Limb (tissue), 2 donors: Measurements from ENCODE around the gene AXL.

Experiments
- DNase-seq, 2 donors: peaks; one replicate each; pipeline ENCODE4 v3.0.0-alpha.2; 2016; ENCODE audit errors: extremely low spot score in 2 of 2

AXL gene

DNA sequence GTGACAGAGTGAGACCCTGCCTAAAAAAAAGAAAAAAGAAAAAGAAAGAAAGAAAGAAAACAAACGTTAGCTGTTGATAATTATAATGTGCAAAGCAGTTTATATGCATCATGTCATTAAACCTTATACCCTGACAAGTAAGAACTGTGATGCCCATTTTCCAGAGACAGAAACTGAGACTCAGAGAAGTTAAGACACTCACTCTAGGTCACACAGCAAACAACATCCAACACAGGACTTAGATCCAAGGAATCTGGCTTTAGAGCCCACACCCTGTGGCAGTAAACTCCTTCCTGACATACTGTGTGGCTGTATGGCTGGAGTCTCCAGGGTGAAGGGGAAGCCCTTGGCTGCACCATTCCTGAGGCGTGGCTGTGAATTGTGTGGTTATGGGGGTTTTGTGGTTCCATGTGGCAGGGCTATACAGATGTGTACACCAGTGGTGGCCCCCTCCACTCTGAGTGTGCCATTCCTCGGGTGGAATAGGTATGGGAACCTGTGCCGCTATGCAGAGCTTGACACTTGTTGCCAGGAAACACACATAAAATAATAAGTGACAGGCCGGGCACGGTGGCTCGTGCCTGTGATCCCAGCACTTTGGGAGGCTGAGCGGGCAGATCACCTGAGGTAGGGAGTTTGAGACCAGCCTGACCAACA, 15.6 kb downstream of the AXL start:
- DNase-seq: no peak

DNA sequence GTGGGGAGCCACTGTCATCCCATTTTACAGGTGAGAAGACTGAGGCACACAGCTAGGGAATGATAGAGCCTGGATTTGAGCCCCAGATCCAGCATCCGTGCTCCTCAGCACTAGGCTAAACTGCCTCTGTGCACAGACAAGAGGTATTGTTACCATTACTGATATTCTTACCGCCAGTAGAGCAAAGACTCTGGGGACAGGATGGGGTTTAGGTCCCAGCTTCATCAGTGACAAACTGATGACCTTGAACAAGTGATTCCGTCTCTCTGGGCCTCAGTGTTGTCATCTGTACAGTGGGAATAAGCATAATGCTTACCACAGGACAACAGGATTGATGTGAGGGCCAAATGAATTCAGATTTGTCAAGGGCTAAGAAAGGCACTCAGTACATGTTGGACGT, 16.5 kb downstream of the AXL start:
- DNase-seq: no peak

DNA sequence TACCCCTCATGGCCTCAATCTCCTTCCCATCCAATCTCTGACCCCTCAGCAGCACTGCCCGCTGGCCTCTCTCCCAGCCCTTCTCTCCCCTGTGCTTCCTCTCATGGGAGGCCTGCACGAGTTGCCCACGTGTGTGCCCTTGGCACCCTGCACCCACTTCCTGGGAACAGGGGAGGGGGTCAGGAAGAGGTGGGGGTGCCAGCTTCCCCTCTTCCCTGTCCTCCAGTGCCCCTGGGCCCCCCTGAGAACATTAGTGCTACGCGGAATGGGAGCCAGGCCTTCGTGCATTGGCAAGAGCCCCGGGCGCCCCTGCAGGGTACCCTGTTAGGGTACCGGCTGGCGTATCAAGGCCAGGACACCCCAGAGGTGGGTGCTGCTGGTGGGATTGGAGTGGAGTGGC, 19.2 kb downstream of the AXL start:
- DNase-seq: no peak

DNA sequence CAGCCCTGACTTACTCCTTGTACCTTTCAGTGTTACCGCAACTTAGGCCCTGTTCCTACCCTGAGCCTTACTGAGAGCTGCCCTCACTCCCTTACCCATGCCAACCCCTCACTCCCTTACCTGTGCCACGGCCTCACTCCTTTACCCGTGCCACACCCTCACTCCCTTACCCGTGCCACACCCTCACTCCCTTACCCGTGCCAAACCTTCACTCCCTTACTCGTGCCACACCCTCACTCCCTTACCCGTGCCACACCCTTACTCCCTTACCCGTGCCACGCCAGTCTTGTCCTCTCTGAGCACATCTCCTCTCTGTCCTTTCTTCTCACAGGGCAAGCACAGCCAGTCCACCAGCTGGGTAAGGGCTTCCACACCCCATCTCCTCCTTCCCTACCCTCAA, 20.3 kb downstream of the AXL start:
- DNase-seq: no peak

DNA sequence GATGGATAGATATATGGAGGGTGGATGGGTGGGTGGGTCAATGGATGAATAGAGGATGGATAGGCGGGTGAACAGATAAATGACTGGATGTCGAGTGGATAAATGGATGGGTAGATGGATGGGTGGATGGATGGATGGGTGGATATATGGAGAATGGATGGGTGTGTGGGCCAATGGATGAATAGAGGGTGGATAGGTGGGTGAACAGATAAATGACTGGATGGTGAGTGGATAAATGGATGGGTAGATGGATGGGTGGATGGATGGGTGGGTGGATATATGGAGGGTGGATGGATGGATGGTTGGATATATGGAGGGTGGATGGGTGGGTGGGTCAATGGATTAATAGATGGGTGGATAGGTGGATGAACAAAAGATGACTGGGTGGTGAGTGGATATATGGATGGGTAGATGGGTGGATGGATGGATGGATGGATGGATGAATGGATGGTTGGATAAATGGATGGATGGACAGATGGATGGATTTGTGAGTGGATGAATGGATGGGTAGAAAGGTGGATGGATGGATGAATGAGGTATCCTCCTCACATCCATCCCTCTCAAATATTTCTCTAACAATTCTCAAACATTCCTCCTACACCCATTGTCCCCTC, 21.0 kb downstream of the AXL start:
- no peak for DNase-seq

DNA sequence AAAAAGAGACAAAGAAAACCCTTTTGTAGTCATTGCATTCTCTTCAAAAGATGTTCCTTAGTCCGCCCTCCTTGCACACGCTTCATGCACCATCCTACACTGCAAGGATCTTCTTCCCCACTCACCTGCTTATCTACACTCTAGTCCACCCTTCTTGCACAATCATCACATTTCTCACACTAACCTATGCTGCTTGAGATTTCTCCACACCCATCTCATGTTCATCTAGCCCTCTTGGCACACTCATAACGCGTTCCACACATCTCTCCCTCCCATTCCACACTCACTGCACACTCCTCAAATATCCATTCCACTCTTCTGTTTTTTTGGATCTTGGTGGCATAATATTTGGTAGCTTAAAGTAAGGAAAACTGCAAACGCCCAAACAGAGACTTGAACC, 22.8 kb downstream of the AXL start:
- no peak for DNase-seq

DNA sequence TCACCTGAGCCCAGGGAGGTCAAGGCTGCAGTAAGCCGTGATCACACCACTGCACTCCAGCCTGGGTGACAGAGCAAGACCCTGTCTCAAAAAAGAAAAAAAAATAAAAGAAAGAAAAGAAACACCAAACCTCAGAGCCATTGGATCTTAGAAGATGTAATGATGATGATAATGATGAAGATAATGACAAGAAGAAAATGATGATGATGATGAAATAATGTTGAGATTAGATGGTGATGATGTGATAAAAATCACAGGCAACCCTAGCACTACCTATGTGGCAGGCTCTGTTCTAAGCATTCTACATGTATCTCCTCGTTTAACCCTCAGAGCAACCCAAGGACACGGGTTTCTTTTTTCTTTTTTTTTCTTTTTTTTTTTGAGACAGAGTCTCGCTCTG, 25.1 kb downstream of the AXL start:
- DNase-seq: no peak

DNA sequence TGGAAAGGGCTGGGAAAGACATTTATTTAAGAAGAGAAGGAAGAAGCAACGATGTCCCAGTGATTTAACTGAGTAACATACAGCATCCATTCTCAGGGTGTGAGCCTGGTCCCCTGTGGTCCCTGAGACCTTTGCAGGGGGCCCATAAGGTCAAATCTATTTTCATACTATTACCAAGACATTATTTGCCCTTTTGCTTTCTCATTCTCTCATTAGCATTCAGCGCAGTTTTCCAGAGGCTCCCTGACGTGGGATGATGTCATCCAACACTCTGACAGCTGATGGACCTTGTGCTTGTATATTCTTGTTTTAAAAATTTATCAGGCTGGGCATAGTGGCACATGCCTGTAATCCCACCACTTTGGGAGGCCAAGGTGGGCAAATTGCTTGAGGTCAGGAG, 26.8 kb downstream of the AXL start:
- DNase-seq: no peak

DNA sequence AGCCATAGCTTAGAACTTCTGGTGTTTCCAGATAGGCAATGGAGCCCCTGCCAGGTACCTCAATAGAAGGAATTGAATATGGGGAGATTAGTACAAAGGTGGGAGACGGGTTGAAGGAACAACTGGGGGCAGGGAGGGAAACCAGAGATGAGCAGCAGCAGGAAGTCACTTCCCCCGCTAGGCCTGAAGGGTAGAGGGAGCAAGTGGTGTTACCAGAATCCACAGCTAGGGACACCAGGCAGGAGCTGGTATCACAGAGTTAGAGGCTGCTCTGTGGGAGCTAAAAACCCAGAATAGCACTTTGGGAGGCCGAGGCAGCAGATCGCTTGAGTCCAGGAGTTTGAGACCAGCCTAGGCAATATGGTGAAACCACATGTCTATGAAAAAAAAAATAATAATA, 29.9 kb downstream of the AXL start:
- DNase-seq: no peak

DNA sequence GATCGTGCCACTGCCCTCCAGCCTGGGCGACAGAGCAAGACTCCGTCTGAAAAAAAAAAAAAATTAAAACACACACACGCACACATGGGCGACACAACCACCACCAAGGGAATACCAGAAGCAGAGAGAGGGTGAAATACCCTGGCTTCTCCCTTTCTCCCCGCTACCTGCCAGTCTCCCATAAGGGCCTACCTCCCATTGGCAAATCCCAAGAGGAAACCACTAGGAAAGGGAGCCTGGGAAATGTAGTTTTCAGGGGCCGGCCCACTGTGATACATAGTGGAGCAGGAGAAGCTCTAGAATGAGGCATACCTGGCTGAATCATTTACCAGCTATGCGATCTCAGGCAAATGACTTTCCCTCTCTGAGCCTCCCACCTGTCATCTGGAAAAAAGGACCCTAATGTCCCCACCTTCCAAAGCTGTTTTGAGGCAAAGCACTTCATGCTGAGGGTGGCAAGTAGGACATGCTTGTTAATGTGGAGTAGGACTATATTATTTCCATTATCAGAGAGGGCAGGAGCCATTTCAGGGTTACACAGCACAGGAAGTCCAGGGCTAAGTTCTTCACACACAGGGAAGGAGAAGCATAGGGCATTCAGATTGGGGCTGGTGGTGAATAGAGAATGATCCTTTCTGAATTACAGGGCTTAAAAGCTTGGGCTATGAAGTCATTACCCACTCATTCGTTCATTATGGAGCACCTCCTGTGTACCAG, 30.8 kb downstream of the AXL start:
- no peak for DNase-seq

DNA sequence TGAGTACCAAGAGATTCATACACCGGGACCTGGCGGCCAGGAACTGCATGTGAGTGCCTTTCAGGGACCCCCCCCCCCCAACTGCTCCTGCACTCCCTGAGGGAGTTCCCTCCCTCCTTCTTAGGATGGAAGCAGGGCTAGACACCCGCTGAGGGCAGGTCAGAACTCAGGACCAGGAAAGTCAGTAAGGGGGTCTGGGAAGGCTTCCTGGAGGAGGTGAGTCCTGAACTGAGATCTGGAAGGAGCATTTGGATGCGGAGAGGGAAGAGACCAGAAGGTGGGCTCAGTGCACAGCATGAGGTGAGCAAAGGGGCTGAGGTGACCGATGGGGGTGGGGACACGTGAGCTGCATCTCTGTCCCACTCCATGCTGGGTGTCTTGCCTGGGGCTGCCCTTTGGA, 34.6 kb downstream of the AXL start:
- no peak for DNase-seq

DNA sequence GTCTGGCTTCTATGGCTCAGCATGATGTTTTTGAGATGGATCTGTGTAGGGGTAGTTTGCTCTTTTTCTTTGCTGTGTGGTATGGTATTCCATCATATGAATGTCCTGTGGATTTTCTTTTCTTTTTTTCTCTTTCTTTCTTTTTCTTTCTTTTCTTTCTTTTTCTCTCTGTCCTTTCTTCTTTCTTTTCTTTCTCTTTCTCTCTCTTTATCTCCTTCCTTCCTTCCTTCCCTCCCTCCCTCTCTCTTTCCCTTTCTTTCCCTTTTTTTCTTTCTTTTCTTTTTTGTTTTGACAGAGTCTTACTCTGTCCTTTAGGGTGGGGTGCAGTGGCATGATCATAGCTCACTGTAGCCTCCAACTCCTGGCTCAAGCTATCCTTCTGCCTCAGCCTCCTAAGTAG, 36.1 kb downstream of the AXL start:
- DNase-seq: no peak

DNA sequence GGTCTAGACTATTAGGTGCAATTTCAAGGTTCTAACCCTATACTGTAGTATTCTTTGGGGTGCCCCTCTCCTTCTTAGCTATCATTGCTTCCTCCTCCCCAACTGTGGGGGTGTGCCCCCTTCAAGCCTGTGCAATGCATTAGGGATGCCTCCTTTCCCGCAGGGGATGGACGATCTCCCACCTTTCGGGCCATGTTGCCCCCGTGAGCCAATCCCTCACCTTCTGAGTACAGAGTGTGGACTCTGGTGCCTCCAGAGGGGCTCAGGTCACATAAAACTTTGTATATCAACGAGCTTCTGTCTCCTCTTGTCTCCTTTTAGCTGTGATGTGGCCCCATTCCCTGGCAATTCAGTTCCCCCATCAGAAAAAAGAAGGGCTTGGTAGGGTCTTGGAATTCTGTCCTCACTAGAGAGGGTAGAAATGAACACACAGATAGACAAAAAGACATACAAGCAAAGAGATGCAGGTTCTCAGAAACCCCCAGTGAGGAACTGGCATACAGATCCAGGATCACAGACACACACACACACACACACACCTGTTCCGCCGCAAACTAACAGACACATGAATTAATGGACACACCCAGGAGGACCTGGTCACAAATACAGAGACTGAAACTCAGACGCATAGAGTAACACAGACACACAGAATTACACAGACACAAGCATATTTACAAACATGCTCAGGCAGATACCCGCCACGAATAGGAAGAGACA, 42.6 kb downstream of the AXL start:
- DNase-seq: no peak

DNA sequence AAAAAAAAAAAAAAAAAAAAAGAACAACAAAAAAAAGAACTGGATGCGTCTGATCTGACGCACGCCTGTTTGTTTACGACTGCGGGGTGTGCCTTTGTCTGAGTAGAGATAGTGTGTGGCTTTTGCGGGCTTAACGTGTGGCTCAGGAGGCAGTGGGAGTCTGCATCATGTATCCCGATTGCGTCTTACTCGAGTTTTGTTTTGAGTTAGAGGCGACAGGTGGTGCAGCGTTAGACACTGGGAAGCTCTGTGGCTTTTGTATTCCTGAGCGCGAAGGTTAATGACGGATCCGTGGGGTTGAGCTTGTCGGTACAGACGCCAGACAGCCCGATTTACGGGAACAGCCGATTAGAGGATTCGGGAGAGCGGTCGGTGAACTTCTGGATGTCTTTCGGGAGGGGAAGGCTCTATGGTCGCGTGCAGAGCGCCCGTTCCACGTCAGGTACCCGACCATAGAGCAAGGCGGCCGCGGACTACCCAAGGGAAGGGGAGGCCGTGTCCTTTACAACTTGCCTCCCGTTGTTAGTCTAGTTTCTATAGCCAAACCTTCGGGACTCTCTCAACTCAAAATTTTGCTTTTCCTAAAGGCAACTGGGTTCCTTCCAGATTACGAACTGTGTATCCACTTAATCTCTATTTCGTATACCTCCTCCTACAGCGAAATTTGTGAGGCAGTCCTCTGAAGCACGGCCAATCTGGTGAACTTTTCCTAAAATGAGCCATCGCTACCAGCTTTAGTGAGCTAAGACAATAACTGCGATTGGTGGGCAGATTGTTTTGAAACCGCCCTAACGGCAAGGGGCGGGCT, 44.2 kb downstream of the AXL start:
- DNase-seq: peak in 1 of 2 donors; percentile 76

DNA sequence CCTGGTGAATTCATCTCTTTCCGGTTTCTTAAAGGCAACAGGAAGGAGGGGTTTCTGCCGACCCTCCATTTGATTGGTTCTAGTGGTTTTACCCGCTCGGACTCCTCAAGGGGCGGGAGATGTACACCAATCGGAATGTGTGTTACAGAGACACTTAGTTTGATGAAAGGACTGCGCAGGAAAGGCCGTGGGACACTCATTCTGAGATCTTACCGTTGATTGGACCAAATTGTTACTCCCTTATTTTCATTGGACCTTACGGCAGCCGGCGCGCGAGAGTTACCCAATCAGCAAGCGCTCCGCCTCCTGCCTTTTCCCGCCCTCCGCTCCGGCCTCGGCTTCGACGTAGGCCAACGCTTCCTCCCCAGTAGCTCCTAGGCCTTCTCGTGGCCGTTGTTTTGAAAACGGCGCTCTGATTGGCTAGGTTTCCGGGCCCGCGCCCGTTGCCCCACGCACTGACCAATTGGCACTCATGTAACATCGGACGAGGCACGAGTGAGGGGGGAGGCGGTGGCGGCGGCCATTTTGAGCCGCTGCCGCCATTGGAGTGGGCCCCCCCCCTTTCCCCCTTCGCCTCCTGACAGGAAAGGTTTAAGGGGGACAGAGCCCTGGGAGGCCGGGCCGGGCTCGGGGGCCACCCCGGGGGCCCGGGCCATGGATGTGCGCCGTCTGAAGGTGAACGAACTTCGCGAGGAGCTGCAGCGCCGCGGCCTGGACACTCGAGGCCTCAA, 45.0 kb downstream of the AXL start, which contains the start of gene HNRNPUL1:
HNRNPUL1 (plus strand) TSS at position 523 of the 731 bp plus-strand sequence; CDS start at position 655, 132 bp downstream.
- peak; percentile 100 for DNase-seq

DNA sequence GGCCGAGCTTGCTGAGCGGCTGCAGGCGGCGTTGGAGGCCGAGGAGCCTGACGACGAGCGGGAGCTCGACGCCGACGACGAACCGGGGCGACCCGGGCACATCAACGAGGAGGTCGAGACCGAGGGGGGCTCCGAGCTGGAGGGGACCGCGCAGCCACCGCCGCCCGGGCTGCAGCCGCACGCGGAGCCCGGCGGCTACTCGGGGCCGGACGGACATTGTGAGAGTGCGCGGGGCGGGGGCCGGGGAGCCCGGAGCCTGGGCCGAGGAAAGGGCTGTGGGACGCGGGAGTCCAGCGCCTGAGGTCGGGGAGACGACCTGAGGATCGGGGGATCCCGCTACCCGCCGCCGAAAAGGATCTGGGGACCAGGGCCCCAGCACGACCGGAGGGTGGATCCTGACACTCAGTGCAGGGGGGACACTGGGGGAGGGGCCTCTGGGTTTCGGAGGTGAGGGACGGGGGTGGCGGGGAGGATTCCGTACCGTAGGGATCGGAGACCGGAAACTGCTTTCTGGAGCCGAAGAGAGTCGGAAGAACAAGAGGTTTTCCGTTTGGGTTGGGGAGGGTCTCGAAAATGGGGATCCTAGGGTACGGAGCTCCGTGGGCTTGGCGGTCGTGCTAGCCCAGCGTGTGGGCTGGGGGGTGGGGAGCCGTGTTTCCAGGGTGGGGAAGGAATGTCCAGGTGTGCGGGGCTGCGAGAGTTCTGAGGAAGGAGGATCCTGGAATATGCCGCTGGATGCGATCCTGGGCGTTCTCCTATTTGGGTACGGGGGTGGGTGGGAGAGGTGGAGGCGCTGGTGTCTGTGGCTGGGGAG, 45.8 kb downstream of the AXL start:
- peak; percentile 12 to 77 for DNase-seq

DNA sequence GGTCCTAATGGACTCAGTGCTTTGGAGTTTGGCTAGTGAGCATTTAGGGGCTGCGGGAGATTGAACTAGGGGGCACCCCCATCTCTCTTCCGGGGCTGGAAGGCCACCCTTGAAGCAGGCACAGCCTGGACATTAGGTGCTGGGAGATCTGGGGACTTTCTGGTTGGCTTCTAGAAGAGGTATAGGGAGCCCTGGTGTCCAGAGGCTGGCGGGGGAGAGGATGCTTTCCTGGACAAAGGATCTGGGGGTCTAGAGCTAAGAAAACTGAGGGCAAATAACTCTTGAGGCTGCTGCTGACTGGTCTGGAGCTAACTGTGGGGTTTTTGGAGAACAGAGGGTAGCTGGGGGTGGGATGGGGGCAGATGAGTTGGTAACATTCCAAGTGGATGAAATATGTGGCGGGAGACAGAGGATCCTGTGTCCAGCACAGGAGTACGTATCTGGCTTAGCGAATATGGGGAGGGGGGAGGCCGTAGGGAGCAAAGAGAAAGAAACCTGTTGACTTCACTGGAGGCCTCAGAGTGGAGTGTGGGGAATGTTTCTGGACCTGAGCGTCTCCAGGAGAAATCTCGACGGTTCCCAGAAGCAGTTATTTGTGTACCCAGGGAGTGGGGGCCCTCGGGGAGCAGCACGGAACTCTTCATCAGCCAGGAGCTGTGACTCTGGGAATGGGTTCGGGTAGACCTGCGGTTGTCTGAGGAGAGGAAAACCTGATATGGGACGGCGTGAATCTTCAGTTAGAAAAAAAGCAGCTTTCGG, 46.6 kb downstream of the AXL start:
- DNase-seq: peak in 1 of 2 donors; percentile 49

DNA sequence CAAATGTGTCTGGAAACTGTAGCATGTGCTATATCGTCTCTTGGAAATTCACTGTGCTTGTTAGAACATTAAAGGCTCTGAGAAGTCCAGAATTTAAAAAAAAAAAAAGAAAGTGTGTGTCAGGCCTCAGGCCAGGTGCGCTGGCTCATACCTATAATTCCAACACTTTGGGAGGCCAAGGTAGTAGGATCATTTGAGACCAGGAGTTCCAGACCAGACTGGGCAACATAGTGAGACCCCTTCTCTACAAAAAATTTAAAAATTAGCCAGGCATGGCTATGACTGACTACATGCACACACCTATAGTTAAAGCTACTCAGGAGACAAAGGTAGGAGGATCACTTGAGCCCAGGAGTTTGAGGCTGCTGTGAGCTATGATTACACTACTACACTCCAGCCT, 50.0 kb downstream of the AXL start:
- no peak for DNase-seq

DNA sequence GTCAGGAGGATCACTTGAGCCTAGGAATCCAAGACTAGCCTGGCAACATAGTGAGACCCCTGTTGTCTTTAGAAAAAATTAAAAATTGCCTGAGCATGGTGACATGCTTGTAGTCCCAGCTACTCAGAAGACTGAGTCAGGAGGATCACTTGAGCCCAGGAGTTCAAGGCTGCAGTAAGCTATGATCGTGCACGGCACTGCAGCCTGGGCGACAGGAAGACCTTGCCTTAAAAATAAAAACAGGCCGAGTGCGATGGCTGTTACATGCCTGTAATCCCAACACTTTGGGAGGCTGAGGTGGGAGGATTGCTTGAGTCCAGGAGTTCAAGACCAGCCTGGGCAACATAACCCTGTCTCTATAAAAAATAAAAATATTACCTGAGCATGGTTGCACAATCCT, 50.5 kb downstream of the AXL start:
- DNase-seq: no peak
